Measurements from ENCODE around the gene NOL12.
"Not testable (repeated sequence)": the region's sequence is repeated elsewhere in the genome, so short reads cannot be mapped to it uniquely, and the experiment has no call there.

NOL12 gene

DNA sequence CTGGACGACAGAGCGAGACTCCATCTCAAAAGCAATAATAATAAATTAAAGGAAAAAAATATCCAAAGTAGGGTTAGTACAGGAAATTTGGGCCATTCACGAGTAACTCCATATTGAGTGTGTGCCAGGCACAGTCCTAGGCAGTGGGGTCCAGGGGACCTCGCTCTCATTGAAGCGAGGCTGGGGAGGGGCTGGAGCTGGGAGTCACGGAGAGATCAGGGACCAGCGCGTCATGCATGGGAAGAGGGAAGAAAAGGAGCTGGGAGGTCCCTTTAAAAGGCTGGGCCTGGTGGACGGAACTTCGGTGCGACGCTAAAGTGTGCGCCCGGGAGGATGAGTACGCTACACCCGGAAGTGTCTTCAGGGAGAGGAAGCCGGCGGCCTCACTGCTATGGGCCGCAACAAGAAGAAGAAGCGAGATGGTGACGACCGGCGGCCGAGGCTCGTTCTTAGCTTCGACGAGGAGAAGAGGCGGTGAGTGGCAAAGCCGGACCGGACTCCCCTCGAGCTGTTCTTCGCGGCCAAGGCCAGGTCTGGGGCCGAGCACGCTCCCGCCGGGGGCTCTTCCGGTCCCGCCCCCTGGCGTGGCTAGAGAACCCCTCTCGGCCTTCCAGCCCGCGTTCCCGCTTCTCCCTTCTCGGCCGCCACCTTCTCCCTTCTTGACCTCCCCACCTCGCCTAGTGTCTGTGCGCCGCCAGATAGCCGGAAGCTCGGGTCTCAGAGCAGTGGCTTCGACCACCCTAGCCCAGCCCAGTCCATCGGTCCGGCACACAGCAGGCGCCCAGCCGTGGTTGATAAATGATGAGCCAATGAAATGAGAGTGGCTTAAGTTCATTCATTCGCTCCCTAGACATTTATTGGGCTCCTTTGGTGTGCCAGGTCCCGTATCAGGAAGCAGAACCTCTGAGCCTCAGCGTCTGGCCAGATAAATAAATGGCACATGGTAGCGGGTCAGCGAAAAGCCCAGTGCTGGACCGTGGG is at the start of gene NOL12:
NOL12 (plus strand) TSS at position 342 of the 981 bp plus-strand sequence; CDS start at position 392, 50 bp downstream.
- peak; percentile 92 for DNase-seq

- no peak for DNase-seq
Observed at GRCh38 chr22:37636949-37637273, 49.2 kb upstream of the NOL12 start.

DNA sequence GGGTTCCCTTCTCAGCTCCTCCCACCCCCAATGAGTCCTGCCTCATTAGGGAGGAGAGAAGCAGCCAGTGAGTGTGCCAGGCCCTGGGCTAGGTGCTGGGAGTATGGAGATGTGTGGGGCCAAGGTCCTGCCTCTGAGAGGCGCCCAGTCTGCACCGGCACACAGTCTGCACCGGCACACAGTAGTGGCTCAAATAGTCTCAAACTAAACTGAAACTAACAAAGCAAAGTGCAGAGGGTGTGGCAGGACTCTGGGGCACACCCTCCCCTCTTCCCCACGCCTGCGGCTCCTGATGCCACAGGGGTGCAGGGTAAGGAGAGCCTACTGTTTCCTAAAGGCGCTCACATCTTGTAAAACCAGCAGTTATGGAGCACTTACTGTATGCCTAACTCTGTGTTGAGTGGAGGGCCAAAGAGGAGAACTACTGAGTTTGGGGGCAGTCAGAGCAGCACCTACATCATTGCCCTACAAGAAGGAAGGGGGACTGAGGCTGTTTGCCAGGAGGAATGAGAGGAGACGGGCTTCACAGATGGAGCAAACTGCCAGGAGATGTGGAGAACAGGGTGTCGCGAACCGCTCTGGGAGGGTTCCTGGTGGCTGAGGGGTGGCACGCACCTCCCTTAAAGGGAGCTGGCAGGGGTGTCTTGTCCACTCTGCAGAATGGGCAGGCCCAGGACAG is 47.6 kb upstream of the NOL12 start:
- no peak for DNase-seq

DNA sequence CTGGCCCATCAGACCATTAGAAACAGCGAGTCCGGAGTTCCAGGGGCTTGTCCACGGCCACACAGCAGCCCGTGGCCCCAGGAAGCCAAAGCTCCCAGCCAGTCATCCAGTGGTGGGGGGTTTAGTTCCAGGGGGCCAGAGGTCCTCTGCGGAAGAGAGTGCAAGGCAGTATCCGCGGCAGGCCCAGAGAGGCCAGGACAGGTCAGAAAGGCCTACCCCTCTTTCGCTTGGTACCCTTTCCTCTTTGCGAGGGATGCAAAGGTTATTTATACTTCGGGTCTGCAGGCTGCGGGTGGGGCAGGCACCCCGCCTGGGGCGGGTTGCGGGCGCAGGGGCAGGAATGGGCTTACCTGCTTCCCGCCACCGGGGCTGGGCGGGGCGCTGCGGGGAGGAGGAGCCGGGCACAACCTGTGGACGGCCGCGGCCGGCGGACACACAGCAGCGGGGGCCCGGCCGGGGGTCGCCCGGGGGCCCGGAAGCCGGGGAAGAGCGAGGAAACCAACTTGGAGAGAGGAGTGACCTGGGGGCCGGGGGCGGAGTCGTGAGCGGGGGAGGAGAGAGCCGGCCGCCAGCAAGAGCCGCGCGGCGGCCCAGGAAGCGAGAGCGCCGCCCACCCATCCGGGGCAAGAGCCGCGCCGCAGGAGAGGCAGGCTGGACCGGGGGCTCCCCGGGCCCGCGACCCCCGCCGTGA is 46.9 kb upstream of the NOL12 start, which contains the start of gene SH3BP1:
SH3BP1 (plus strand) TSS at position 600 of the 691 bp plus-strand sequence. CDS start 119 bp downstream, outside the sequence.
- DNase-seq: peak; percentile 93

GRCh38 chr22:37639771-37640590 is 46.2 kb upstream of the NOL12 start:
- peak; percentile 81 for DNase-seq

GRCh38 chr22:37640591-37641560 is 45.3 kb upstream of the NOL12 start:
- no peak for DNase-seq

DNA sequence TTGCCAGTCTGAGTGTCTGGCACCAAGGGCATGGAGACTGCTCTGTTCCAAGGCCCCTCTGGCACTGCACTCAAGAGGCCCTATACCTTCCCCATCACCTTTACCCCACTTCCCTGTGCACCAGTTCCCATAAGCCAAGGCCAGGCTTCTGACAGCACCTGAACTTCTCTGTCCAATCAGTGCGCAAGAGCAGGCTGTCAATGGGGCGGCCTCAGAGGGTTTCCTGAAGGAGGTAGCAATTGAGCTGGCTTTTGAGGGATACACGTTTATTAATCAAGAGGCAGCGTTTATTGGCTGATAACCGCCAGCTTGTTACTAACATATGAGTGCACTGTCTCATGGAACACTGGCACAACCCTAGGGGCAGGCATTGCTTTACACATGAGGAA is 44.6 kb upstream of the NOL12 start:
- DNase-seq: no peak

DNA sequence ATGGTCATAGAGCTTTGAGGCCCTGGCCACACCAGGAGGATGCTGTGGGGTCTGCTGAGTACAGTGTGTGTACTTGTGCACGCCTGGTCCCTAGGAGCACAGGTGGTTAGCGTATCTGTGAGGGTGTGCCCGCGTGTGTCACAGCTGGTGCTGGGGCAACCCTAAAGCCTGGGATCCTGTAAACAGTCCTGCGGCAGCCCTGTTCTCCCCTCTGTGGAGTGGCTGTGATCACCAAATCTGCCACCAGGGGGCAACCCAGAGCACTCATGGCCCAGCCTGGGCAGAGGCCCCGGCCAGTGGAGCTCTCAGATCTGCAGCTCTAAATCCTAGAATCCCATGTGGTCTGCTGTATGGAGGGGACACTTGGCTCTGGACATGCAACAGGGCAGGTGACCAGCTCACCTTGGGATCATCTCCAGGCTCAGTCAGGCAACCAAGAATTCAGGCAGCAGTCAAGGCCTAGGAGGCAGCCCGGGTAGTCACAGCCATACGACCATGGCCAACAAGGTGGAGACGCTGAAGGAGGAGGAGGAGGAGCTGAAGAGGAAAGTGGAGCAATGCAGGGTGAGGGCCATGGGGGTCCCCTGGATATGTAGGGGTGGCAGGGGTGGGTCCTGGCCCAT is 42.8 kb upstream of the NOL12 start:
- DNase-seq: peak; percentile 89

DNA sequence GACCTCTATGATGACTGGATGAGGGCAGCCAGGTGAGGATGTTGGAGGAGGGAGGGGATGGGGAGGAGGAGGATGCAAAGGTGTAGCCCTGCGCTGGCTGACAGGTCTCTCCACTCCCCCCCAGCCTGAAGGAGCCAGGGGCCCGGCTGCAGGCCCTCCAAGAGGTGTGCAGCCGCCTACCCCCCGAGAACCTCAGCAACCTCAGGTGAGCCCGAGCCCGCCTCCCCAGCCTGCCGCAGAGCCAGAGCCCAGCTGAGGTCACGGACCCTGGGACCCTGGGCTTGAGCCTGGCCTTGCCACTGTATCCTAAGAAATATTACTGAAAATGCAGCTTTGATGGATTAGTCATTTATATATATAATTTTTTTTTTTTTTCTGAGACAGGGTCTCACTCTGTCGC is 38.8 kb upstream of the NOL12 start:
- DNase-seq: no peak

DNA sequence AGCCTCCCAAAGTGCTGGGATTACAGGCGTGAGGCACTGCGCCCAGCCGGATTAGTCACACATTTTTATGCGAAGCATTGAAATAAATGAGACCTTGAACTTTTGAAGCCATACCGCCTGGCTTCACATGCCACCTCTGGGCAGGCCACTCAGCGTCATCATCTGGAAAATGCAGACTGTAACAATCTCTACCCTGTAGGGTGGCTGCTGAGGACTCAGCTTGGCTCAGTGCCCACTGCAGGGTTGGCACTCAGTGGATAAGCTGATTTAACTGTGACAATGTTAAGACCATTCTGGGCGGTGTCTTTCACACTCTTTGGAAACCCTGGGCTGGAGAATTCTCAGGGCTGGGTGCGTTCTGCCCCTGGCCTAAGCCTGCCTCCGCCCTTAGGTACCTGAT is 38.2 kb upstream of the NOL12 start:
- no peak for DNase-seq

DNA sequence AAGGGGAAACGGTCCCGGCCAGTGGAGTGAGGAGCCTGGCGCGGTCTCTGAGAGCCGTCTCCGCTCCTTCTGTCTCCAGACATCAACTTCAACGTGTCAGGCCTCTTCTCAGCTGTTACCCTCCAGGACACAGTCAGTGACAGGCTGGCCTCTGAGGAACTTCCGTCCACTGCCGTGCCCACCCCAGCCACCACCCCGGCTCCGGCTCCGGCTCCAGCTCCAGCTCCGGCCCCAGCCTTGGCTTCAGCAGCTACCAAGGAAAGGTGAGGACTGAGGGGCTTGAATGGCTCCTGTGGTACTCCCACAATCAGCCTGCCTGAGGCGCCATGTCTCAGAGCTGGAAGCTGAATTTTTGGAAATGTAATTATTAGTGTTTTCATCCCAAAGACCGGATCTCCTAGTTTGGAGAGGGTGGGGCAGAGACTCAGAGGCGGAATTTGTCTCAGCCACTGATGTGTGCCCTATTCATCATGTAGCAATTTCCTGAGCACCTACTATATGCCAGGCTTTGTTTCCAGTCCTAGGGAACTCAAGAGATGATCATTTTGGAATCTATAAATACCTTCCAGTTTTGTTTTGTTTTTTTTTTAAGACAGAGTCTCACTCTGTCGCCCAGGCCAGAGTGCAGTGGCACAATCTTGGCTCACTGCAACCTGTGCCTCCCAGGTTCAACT is 35.5 kb upstream of the NOL12 start:
- no peak for DNase-seq

DNA sequence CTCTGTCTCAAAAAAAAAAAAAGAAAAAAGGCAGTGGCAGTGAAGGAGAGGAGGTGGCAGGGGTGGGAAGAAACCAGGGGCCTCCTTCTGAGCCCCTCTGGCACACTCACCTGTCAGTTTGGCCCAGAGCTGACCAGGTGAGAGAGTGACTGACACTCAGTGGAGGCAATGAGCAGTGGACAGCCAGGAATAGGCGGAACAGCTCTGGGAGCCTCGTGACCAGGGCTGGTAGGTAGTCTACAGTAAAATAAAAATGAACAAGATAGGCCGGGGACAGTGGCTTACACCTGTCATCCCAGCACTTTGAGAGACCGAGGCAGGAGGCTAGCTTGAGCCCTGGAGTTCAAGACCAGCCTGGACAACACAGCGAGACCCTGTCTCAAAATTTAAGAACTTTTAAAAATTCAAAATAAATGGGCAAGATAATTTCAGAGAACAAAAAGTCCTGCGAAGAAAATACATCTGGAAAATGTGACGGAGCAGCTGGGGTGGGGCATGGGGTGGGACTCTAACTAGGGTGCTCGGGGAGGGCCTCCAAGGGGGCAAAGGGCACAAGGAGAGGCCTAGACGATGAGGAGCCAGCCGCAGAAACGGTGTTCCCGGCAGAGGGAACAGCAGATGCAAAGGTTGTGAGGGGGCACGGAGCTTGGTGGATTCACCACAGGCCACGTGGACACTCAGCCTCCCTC is 31.4 kb upstream of the NOL12 start:
- DNase-seq: no peak

DNA sequence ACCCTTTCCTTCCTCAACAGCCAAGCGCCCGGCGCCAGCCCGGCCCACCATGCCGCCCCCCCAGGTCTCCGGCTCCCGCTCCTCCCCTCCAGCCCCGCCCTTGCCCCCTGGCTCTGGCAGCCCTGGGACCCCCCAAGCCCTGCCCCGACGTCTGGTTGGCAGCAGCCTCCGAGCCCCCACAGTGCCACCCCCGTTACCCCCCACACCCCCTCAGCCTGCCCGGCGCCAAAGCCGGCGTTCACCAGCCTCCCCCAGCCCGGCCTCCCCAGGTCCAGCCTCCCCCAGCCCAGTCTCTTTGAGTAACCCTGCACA is 30.9 kb upstream of the NOL12 start:
- no peak for DNase-seq

- not testable (repeated sequence) for DNase-seq
Observed at GRCh38 chr22:37656583-37656982, 29.6 kb upstream of the NOL12 start.

- no peak for DNase-seq
Observed at GRCh38 chr22:37657590-37658132, 28.5 kb upstream of the NOL12 start.

GRCh38 chr22:37658133-37659065 is 27.7 kb upstream of the NOL12 start, which contains the start of gene PDXP:
PDXP (plus strand) TSS chr22:37658723; CDS start chr22:37658783, 60 bp downstream.
- peak; percentile 100 for DNase-seq

DNA sequence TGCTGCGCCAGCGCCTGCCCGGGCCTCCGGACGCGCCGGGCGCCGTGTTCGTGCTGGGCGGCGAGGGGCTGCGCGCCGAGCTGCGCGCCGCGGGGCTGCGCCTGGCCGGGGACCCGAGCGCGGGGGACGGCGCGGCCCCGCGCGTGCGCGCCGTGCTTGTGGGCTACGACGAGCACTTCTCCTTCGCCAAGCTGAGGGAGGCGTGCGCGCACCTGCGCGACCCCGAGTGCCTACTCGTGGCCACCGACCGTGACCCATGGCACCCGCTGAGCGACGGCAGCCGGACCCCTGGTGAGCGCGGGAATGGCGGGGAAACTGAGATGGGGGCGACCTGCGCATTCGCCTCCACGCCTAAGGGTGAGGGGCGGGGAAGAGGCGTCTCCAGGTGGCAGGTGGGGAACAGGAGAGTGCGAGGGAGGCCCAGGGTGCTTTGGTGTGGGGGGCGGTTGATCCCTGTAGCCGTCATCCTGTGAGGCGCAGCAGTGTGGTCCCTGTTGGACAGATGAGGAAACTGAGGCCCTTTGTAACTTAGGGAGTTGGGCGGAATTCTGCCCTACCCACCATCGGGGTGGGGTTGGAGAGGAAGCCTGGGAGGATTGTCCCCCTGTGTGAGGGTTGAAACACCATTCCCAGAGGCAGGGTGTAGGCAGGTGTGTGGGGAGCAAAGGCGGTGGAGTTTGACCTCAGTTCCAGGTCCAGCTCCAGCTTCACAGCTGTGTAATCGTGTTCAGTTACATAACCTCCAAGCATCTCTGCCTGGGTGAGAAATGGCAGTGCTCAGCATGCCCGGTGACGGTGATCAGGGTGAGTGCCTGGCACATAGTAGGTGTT is 26.9 kb upstream of the NOL12 start:
- DNase-seq: no peak
